ENCODE measurements around the gene CCL20. TPM values are rescaled to one million over a fixed set of nuclear protein-coding genes. Genes with fewer than 3 reads are reported as not detected.

CCL20 gene
- total RNA-seq, 4 donors from 2014 or later = 2.0 to 4.2 TPM; not detected in 2

GRCh38 chr2:227804975-227805374, 8.7 kb upstream of the CCL20 start:
- H3K27me3 ChIP-seq = no peaks in the 10 kb centered on the region
- no peaks in the 10 kb centered on the region for H3K36me3 ChIP-seq
- no peaks in the 10 kb centered on the region for H3K9me3 ChIP-seq
- WGBS = 85% methylated on average over 4 of the region's 4 CpGs
- DNase-seq (ENCODE audit: low spot score in 2 of 2) = no peak
- no peak for TF ChIP-seq POLR2A (IDR thresholded peaks at IDR 0.05)
- no peak for TF ChIP-seq POLR2AphosphoS5 (IDR thresholded peaks at IDR 0.05)
- no peak for TF ChIP-seq CTCF (IDR thresholded peaks at IDR 0.05)
- TF ChIP-seq EP300 (IDR thresholded peaks at IDR 0.05) = no peak
- H3K4me3 ChIP-seq = no peak overlapping the region
- H3K4me1 ChIP-seq = no peaks in the 10 kb centered on the region
- no peak overlapping the region for H3K27ac ChIP-seq

- Histone ChIP-seq H3K4me3 (no peak overlapping the region), H3K36me3 (no peaks in the 10 kb centered on the region), H3K9me3 (no peaks in the 10 kb centered on the region), H3K27ac (no peak overlapping the region), H3K27me3 (no peaks in the 10 kb centered on the region), H3K4me1 (no peaks in the 10 kb centered on the region)
- WGBS = 75% methylated on average over 15 of the region's 15 CpGs
- no peak for DNase-seq (ENCODE audit: low spot score in 2 of 2)
- no peak for TF ChIP-seq EP300 (IDR thresholded peaks at IDR 0.05)
- no peak for TF ChIP-seq CTCF (IDR thresholded peaks at IDR 0.05)
- TF ChIP-seq POLR2A (IDR thresholded peaks at IDR 0.05) = no peak
- no peak for TF ChIP-seq POLR2AphosphoS5 (IDR thresholded peaks at IDR 0.05)
Measured at GRCh38 chr2:227805578-227805977, 8.1 kb upstream of the CCL20 start.

- Histone ChIP-seq H3K27me3 (peaks cover 9% of the 10 kb centered on the region), H3K4me1 (peaks cover 6% of the 10 kb centered on the region), H3K4me3 (no peak overlapping the region), H3K9me3 (no peaks in the 10 kb centered on the region), H3K36me3 (no peaks in the 10 kb centered on the region), H3K27ac (no peak overlapping the region)
- no peak for DNase-seq (ENCODE audit: low spot score in 2 of 2)
- WGBS = 100% methylated on average over 1 of the region's 1 CpG
- no peak for TF ChIP-seq POLR2AphosphoS5 (IDR thresholded peaks at IDR 0.05)
Measured at GRCh38 chr2:227808936-227809335, 4.7 kb upstream of the CCL20 start.

DNA sequence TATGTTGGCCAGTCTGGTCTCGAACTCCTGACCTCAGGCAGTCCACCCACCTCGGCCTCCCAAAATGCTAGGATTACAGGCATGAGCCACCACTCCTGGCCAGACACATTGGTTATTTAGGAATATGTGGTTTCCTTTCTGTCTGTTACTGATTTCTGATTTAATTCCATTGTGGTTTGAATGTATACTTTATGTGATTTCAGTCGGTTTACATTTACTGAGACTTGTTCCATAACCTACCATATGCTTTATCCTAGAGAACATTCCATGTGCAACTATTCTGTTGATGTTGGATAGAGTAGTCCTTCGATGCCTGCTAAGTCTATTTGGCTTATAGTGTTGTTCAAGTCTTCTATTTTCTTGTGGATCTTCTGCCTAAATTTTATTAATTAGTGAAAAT, 1.6 kb upstream of the CCL20 start:
- Histone ChIP-seq H3K4me1 (peaks cover 6% of the 10 kb centered on the region), H3K27ac (no peak overlapping the region), H3K27me3 (peaks cover 9% of the 10 kb centered on the region), H3K4me3 (no peak overlapping the region), H3K36me3 (no peaks in the 10 kb centered on the region), H3K9me3 (no peaks in the 10 kb centered on the region)
- TF ChIP-seq EP300 (IDR thresholded peaks at IDR 0.05) = no peak
- WGBS = 71% methylated on average over 4 of the region's 4 CpGs
- DNase-seq (ENCODE audit: low spot score in 2 of 2) = no peak

DNA sequence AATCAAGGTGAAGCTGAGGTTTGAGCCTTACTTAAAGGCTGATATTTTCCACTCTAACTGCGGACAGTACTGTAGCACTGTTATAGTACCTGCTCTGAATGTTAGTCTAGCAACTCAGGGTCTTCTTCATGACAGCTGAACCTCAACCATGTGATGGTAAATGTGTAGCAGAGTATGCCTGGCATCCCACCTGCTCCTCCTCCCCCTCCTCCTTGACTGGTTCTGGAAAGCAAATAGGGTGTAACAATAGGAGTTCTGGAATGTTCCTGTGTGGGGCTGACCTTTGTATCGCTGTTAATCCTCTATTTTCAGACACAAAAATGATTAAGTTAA, 447 bp upstream of the CCL20 start:
- TF ChIP-seq POLR2A (IDR thresholded peaks at IDR 0.05) = no peak
- TF ChIP-seq POLR2AphosphoS5 (IDR thresholded peaks at IDR 0.05) = no peak
- TF ChIP-seq EP300 (IDR thresholded peaks at IDR 0.05) = no peak
- TF ChIP-seq CTCF (IDR thresholded peaks at IDR 0.05) = no peak
- Histone ChIP-seq H3K4me1 (peaks cover 15% of the 10 kb centered on the region), H3K27ac (no peak overlapping the region)

GRCh38 chr2:227815066-227815465, 1.4 kb downstream of the CCL20 start:
- no peak for DNase-seq (ENCODE audit: low spot score in 2 of 2)
- Histone ChIP-seq H3K36me3 (no peaks in the 10 kb centered on the region), H3K9me3 (no peaks in the 10 kb centered on the region), H3K27ac (no peak overlapping the region), H3K4me1 (peaks cover 26% of the 10 kb centered on the region), H3K4me3 (no peak overlapping the region), H3K27me3 (peaks cover 9% of the 10 kb centered on the region)
- WGBS = 73% methylated on average over 3 of the region's 3 CpGs
- TF ChIP-seq POLR2AphosphoS5 (IDR thresholded peaks at IDR 0.05) = no peak
- TF ChIP-seq CTCF (IDR thresholded peaks at IDR 0.05) = no peak
- TF ChIP-seq POLR2A (IDR thresholded peaks at IDR 0.05) = no peak
- TF ChIP-seq EP300 (IDR thresholded peaks at IDR 0.05) = no peak

More for the DNA sequence above, 447 bp upstream of the CCL20 start:
- peaks cover 9% of the 10 kb centered on the region for H3K27me3 ChIP-seq
- WGBS = 89% methylated on average over 2 of the region's 2 CpGs
- H3K9me3 ChIP-seq = no peaks in the 10 kb centered on the region
- H3K36me3 ChIP-seq = no peaks in the 10 kb centered on the region
- no peak for DNase-seq (ENCODE audit: low spot score in 2 of 2)
- H3K4me3 ChIP-seq = no peak overlapping the region

All from suprapubic skin (tissue), 4 donors.